Heart right ventricle (tissue), 16 donors: ENCODE measurements around the gene ATP10A. TPM values are rescaled to one million over a fixed set of nuclear protein-coding genes. Genes with fewer than 3 reads are reported as not detected.
"Not testable (repeated sequence)": the region's sequence is repeated elsewhere in the genome, so short reads cannot be mapped to it uniquely, and the experiment has no call there.

Source experiments
- ATAC-seq, 8 donors: fragments of 200-7000 bp; cut with Tn5 transposase; one replicate each; pipeline ENCODE4 v1.9.1; 2020; ENCODE audit warnings: mild to moderate bottlenecking in 8 of 8, moderate library complexity in 8 of 8, moderate number of reproducible peaks in 1 of 8
- DNase-seq, 2 donors: peaks; one replicate each; pipeline ENCODE4 v3.0.0-alpha.2; 2020
- H3K27ac ChIP-seq, 10 donors: fragments of 200-600 bp; sonication (generic) in 2 of 10; one replicate each; pipeline versions ENCODE4 v1.5.0 to v1.8.0; 2020 to 2022; ENCODE audit warnings: mild to moderate bottlenecking in 3 of 10
- H3K27me3 ChIP-seq, 7 donors: fragments of 200-600 bp; one replicate each; pipeline ENCODE4 v1.8.0; 2021 to 2022; ENCODE audit warnings: mild to moderate bottlenecking in 2 of 7
- H3K36me3 ChIP-seq, 9 donors: fragments of 200-600 bp; sonication (generic) in 1 of 9; one replicate each; pipeline versions ENCODE4 v1.5.0 to v1.8.0; 2020 to 2022; ENCODE audit warnings: mild to moderate bottlenecking in 2 of 9
- H3K4me1 ChIP-seq, 9 donors: fragments of 200-600 bp; sonication (generic) in 1 of 9; one replicate each; pipeline versions ENCODE4 v1.5.0 to v1.8.0; 2020 to 2022; ENCODE audit warnings: mild to moderate bottlenecking in 4 of 9
- H3K4me3 ChIP-seq, 10 donors: fragments of 200-600 bp; sonication (generic) in 2 of 10; one replicate each; pipeline versions ENCODE4 v1.5.0 to v1.8.0; 2020 to 2022; ENCODE audit warnings: mild to moderate bottlenecking in 7 of 10, moderate library complexity in 2 of 10
- H3K9me3 ChIP-seq, 11 donors: fragments of 200-600 bp in 10 of 11; sonication (generic) in 2 of 11; one replicate each; pipeline versions ENCODE4 v1.5.0 to v1.8.0; 2013 to 2022; ENCODE audit warnings: mild to moderate bottlenecking in 2 of 11, control low read depth in 1 of 11, moderate library complexity in 1 of 11
- CTCF ChIP-seq, 9 donors: fragments of 200-600 bp; sonication (generic) in 2 of 9; IDR thresholded peaks; one replicate each; pipeline versions ENCODE4 v1.5.0 to v1.8.0; 2021 to 2022; ENCODE audit warnings: antibody characterized with exemption in 9 of 9, mild to moderate bottlenecking in 5 of 9, moderate library complexity in 1 of 9
- WGBS, 2 donors: extraction: QIAGEN DNeasy Blood & Tissue Kit; methylation state at CpG; one replicate each; pipeline ENCODE4 v1.1.7; 2013; ENCODE audit warnings: inconsistent platforms in 1 of 2; 5-methylcytosine and 5-hydroxymethylcytosine counted together
- intact Hi-C, 10 donors: fragments of 100-400 bp; cut with DNase I; formaldehyde crosslinking; loops; one replicate each; pipeline versions ENCODE4 v1.11.1 to v1.14.2; 2022
- polyA plus RNA-seq, 2 donors: library from polyadenylated mRNA; stranded (reverse); fragments of 200-250 nt; gene quantifications; one replicate each; pipeline ENCODE4 v1.2.3, GENCODE V29; 2013
- total RNA-seq, 10 donors: library from RNA; stranded (reverse); fragmentation: NEBNext Ultra II Directional in 3 of 10; extraction: Animal tissue kit (Norgen Biotek cat#: 25700) in 3 of 10; gene quantifications; one replicate each; pipeline versions ENCODE4 v1.2.1 to v1.2.4, GENCODE V29; 2021 to 2023
- donor health status: Arrhythmogenic right ventricular cardiomyopathy.
- donor health status: ischemic (EF 13 %, LVEDD 7.1; RV severe dilation, severe dysfunction).
- donor health status: healthy with polysubstance abuse.
- donor health status: DM: no; HTN: yes; CAD: no.
- donor health status: DM: no; HTN: no; CAD: no.
- donor health status: ischemic (EF 25% LVEDD 6.9; RV normal size, moderate dysfunction).
- donor health status: ischemic (EF 25% LVEDD 5.7; RV mildly dilated, moderate dysfunction).
- donor health status: healthy.
- donor health status: DM: yes; HTN: yes; CAD: no.
- donor health status: Ischemic cardiomyopathy.
- donor health status: ischemic (EF 35%, LVEDD 5.7; RV mildly dilated, moderate dysfunction).
- donor health status: nonischemic (EF 11% LVEDD 7.7; RV severe dilation, severe dysfunction).
- donor health status: DM: yes; HTN: yes; CAD: no.
- donor health status: PGD.
- donor health status: ischemic (EF 29% LVEDD 5.4; RV normal size, mild dysfunction).
- donor health status: nonischemic (EF 23%, LVEDD 6.1; RV moderate dilation, normal function).

ATP10A gene
- total and polyA plus RNA-seq, 12 donors: 0.45 to 2.2 (median 0.89) TPM

- peaks cover 0 to 19% (median 12%) of the 10 kb centered on the region in 9 donors for H3K4me1 ChIP-seq
- WGBS, 2 donors: 34 to 38% methylated on average over 13 of the region's 13 CpGs
- H3K27me3 ChIP-seq: no peaks in the 10 kb centered on the region
- intact Hi-C loops: loop anchor here in 1 of 10 donors (5.0 kb wide), 1 partner anchor 33 kb away; no protein-coding TSS in a partner anchor
- peak overlapping the region in 4 of 10 donors; percentile 18 to 45 (median 37) for H3K27ac ChIP-seq
- ATAC-seq (peak; percentile 84 to 95 (median 92)), DNase-seq (peak; percentile 64 to 81)
- no peak for TF ChIP-seq CTCF (IDR thresholded peaks at IDR 0.05)
- H3K9me3 ChIP-seq: no peaks in the 10 kb centered on the region
- peaks cover 0 to 3% (median 0%) of the 10 kb centered on the region in 9 donors for H3K36me3 ChIP-seq
- H3K4me3 ChIP-seq: no peak overlapping the region
Measured at GRCh38 chr15:25775317-25775912, 87.7 kb downstream of the ATP10A start.

GRCh38 chr15:25774871-25775270, 88.3 kb downstream of the ATP10A start:
- ATAC-seq (no peak), DNase-seq (no peak)
- WGBS, 2 donors: 77 to 84% methylated on average over 2 of the region's 2 CpGs
- Histone ChIP-seq H3K9me3 (no peaks in the 10 kb centered on the region), H3K36me3 (no peaks in the 10 kb centered on the region), H3K4me1 (peaks cover 0 to 19% (median 12%) of the 10 kb centered on the region in 9 donors), H3K27me3 (no peaks in the 10 kb centered on the region), H3K27ac (peak overlapping the region in 3 of 10 donors; percentile 18 to 43 (median 31)), H3K4me3 (no peak overlapping the region)
- intact Hi-C loops: loop anchor here in 1 of 10 donors (5.0 kb wide), 1 partner anchor 33 kb away; no protein-coding TSS in a partner anchor
- TF ChIP-seq CTCF (IDR thresholded peaks at IDR 0.05): no peak

- no peak for DNase-seq
- H3K4me1 ChIP-seq: peaks cover 0 to 19% (median 12%) of the 10 kb centered on the region in 9 donors
- intact Hi-C loops: no loop called here
Measured at GRCh38 chr15:25773248-25773647, 89.9 kb downstream of the ATP10A start.

GRCh38 chr15:25772500-25772899, 90.6 kb downstream of the ATP10A start:
- no peaks in the 10 kb centered on the region for H3K9me3 ChIP-seq
- peaks cover 0 to 17% (median 12%) of the 10 kb centered on the region in 9 donors for H3K4me1 ChIP-seq
- ATAC-seq (no peak), DNase-seq (no peak)
- no peak for TF ChIP-seq CTCF (IDR thresholded peaks at IDR 0.05)
- no peak overlapping the region for H3K27ac ChIP-seq
- H3K4me3 ChIP-seq: no peak overlapping the region
- H3K27me3 ChIP-seq: no peaks in the 10 kb centered on the region
- H3K36me3 ChIP-seq: no peaks in the 10 kb centered on the region
- intact Hi-C loops: no loop called here
- WGBS, 2 donors: 87 to 92% methylated on average over 8 of the region's 8 CpGs

More at GRCh38 chr15:25773248-25773647, 89.9 kb downstream of the ATP10A start:
- whole genome bisulfite sequencing, 2 donors: 86 to 92% methylated on average over 6 of the region's 6 CpGs
- TF ChIP-seq CTCF (IDR thresholded peaks at IDR 0.05): no peak
- no peak for ATAC-seq
- no peaks in the 10 kb centered on the region for H3K27me3 ChIP-seq
- no peak overlapping the region for H3K4me3 ChIP-seq
- no peaks in the 10 kb centered on the region for H3K36me3 ChIP-seq
- H3K27ac ChIP-seq: no peak overlapping the region
- H3K9me3 ChIP-seq: no peaks in the 10 kb centered on the region

GRCh38 chr15:25771736-25772135, 91.4 kb downstream of the ATP10A start:
- H3K9me3 ChIP-seq, H3K4me3 ChIP-seq, intact Hi-C loops, H3K27me3 ChIP-seq, H3K27ac ChIP-seq, DNase-seq, ATAC-seq, H3K36me3 ChIP-seq: not testable (repeated sequence)
- 96 to 98% methylated on average over 8 of the region's 8 CpGs for WGBS, 2 donors
- H3K4me1 ChIP-seq: peaks cover 0 to 17% (median 12%) of the 10 kb centered on the region in 9 donors
